HG03469 (cell line): ENCODE measurements around the gene DLG2.
"Not testable (repeated sequence)": the region's sequence is repeated elsewhere in the genome, so short reads cannot be mapped to it uniquely, and the experiment has no call there.

Source experiments
- ATAC-seq: cut with Tn5 transposase; IDR thresholded peaks from one replicate; pipeline ENCODE4 v1.9.1; 2021; ENCODE audit warnings: mild to moderate bottlenecking, moderate library complexity, moderate number of reproducible peaks; ENCODE audit not compliant: unreplicated experiment

Gene DLG2

DNA sequence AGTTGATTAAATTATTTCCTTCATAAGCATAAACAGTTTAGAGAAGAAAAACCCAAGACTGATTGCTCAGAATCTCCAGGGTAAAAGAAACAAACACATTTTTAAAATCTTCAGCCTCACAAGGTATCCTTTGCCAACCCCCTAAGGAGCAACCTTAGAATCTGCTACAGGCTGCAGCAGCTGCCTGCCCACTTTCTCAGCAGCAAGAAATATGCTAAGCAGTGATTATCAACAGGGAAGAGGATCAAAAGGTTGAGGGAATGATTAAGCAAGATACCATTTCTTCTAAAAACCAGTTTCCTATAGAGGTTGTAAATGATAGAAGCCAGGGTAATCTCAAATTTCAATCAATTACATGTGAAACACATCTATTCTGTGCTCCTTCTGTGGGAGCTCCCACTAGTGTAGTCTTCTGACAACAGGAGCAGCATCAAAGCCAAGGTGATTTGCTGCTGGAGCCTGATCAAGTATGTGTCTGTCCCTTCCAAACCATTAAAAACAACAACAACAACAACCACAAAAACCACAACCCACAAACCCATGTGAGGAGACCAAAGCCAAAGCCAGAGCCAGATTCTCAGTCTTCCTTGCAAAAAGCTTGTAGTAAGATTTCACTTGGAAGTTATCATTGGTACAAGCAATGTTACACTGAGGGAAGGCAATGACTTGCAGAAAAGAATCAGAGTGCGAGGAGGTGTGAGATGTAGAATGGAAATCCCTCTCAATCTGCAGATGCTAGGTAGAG lies 761.2 kb downstream of the DLG2 start:
- no peak for ATAC-seq

GRCh38 chr11:84865257-84865656 lies 761.9 kb downstream of the DLG2 start:
- ATAC-seq = no peak

DNA sequence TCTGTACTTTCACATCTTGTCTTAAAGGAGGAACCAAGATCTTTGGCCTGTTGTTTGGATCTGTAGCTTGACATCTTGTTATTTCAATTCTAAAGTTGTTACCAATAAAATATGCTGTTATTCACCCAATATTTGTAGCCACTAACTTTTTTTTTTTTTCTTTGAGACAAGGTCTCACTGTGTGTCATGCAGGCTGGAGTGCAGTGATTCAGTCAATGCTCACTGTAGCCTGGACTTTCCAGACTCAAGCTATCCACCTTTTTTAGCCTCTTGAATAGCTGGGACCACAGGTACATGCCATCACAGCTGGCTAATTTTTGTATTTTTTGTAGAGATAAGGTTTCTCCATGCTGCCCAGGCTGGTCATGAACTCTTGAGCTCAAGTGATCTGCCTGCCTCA lies 769.4 kb downstream of the DLG2 start:
- ATAC-seq = no peak

GRCh38 chr11:84855508-84856245 lies 771.5 kb downstream of the DLG2 start:
- no peak for ATAC-seq

- ATAC-seq = no peak
Measured at GRCh38 chr11:84854498-84854880, 772.7 kb downstream of the DLG2 start.

GRCh38 chr11:84853841-84854497 lies 773.2 kb downstream of the DLG2 start:
- no peak for ATAC-seq

DNA sequence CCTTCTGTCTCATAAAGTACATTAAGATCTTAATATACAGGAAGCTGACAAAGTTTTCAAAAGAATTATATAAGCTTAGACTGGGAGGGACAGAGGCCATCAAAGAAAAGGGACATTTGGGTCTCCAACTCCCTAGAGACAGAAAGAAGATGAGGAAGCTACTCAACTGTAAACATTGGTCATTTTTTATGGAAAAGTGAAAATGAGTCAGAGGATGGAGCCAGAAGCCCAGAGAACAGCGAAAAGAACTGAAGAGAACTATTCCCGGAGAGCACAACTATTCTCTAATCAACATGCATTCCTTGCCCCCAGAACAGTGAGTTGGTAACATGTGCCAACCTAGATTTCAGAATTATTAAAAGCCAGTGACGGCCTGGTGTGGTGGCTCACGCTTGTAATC lies 779.3 kb downstream of the DLG2 start:
- ATAC-seq = no peak

DNA sequence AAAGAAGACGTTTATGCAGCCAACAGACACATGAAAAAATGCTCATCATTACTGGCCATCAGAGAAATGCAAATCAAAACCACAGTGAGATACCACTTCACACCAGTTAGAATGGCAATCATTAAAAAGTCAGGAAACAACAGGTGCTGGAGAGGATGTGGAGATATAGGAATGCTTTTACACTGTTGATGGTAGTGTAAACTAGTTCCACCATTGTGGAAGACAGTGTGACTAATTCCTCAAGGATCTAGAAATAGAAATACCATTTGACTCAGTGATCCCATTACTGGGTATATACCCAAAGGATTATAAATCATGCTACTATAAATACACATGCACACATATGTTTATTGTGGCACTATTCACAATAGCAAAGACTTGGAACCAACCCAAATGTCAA lies 786.9 kb downstream of the DLG2 start:
- ATAC-seq = not testable (repeated sequence)

DNA sequence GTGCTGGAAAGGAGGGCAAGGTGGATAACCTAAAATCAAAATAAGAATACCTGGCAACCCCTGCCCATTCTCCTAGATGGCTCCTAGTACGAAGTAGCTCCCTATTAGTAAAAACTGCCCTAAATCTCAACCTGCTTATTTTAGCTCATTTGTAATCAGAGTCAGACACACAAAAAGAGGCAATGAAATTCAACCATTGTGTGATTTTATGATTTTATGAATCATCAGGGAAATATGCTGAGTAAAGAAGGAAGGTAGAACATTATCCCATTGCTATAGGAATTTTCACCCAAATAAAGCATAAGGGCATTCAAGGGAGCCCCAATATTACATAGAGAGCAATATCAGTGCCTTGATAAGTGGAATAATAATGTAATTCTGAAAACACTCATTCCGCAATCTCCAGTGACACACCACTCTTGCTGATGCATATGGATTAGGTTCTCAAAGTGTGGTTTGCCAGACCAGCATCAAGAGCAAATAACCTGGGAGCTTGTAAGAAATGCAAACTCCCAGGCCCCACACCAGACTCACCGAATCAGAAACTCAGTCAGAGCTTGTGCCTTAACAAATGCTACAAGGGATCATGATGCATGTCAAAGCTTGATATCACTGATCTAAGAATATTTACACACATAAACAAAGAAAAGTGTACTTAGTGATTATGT lies 789.6 kb downstream of the DLG2 start:
- ATAC-seq = no peak

DNA sequence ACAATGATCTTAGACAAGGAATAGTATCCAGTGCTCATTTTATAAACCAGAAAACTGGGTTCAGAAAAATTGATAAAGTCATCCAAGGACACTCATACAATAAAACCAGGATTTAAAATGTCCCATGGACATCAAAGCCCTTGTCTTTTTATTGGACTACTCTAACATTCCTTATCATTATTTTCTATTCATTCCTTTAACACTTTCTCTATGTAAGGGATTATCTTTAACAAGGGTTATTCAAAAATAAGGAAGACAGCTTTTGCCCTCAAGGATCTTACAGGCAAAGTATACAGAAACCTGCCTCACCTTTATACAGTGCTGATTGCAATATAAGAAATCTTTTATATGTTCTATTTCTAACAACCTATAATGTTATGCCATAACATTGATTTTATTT lies 790.8 kb downstream of the DLG2 start:
- ATAC-seq = no peak

DNA sequence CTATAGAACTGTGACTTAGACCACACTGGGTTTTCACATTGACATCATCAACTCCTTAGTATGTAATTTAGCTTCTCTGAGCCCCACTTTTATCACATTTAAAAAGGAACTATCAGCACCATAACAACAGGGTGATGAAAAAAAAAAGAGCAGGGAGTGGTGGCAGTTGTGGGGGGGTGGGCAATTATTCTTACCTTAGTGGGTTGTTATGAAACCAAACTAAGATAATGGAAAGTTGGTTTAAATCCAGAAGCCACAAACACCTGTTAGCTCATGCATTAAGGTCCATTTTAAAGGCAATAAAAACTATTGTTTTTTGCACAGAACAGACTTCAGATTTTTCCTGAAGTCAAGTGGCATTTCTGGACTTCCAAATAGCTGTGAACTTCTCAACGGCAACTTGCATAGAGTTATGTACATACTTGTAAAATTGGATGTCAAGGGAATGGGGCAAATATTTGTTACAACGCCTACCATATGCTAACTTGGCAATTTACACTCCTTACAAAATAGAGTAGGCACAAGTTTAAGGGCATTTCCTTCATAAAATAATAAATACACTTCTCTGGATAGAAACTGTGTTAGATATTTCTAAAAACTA lies 793.6 kb downstream of the DLG2 start:
- ATAC-seq = no peak

DNA sequence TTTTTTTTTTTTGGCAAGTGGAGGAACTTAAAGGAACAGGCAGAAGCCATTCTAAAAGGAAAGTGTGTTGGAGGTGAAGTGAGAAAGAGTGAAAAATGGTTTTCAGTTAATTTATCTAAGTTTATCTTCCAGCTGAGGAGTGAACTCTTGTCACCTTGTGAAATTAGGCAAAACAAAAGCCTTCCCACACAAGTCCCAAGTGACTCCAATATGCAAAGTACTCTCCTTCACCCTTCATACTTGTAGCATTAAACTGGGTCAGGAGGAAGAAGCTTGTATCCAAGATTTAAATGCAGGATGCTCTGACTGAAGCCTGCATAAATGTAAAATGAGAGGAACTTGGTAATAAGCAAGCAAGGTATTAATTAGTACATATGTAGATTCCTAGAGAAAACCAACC lies 796.8 kb downstream of the DLG2 start:
- no peak for ATAC-seq

GRCh38 chr11:84829162-84829561 lies 798.0 kb downstream of the DLG2 start:
- no peak for ATAC-seq

DNA sequence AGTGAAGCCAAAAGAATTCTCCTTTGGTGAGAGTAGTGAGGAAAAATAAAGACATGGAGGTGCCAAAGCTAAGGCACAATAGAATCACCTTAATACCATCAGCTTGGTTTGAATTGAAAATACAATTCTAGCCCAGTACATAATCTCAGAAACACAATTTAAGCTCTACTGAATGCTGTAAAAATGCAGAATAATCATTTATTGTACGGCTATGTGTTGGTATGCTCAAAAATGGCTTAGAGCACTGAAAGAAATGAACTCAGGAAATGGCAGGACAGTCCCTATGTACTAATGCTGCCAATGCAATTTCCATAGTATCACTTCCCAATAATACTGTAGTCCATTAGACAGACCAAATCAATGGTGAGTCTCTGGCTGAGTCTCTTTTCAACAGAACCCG lies 798.5 kb downstream of the DLG2 start:
- ATAC-seq = no peak

DNA sequence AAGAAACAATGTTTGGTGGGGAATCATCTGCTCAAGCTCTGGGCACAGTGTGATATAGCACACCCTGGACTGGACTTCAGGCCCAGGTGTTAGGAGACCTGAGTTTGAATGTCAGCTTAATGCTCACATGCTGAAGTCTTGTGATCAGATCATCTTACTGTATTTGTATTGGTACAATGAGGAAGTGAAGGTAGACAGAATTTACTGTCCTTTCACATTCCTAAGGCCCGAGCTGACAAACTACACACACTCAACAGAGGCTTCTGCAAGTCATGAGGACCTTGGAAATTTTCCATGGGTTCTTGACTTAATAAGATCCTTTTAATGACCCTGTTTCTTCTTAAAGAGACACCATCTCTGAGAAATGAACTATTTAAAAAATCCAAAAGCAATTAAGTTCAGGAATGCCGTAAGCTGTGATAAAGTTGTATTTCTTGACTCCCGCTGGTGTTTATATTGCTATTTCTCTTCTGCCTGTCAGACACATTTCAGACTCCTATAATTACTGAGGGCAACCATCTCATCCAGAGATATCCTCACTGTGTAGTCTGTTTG lies 802.0 kb downstream of the DLG2 start:
- no peak for ATAC-seq

GRCh38 chr11:84824624-84825023 lies 802.5 kb downstream of the DLG2 start:
- ATAC-seq = no peak

DNA sequence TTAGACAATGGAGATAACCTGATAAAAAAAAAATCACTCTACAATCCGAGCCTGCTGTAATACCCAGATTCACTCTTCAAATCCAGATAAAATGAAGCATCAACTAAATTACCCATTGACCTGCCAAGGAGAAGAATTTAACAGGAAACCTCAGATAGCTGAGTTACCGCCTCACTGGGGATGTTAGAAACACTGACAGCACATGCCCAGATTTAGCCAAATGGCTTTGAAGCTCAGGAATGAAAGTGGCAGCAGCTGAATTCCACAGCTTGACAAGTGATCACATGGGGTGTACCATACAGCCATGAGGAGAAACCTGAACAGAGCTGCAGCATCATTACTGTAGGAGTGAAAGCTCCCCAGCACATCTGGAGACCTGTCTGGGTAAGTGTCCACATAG lies 807.6 kb downstream of the DLG2 start:
- ATAC-seq = no peak

- no peak for ATAC-seq
Measured at GRCh38 chr11:84819128-84819527, 808.0 kb downstream of the DLG2 start.

DNA sequence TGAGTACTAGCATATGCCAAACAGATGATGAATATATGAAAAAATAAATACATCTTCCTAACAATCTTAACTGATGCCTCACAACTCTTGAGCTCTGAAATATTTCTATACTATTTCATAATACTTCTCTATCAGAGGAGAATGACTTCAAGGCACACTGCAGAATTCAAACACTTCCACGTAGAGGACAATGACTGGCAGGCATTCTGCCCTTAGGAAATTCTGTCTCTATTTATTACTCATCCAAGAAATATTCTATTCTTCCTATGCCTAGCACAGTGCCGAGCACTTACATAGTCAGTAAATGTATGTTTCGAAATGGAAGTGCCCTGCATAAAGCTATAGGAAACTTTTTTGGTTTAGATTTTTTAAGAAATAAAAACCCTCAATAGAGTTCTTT lies 809.1 kb downstream of the DLG2 start:
- no peak for ATAC-seq

DNA sequence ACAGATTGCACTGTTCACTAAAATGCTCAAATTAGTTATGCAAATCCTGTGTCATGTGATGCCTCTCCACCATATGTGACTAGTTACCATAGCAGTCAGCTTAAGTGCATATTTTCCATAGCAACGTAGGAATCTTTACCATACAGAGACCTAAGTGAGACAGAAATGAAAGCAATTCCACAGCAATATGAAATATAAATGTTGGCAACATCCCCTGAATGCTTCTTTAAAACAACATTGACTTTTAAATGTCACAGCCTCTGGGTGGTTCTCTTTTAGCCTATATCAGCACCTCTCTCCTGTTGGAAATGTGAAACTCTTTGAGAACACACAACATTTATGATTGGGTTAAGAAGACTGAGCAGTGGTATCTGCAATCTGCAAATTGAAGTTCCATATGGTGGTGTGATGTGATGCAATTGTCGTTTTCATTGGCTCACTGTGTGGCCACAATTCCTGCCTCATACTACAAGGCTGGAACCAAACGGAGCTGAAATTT lies 814.6 kb downstream of the DLG2 start:
- no peak for ATAC-seq

DNA sequence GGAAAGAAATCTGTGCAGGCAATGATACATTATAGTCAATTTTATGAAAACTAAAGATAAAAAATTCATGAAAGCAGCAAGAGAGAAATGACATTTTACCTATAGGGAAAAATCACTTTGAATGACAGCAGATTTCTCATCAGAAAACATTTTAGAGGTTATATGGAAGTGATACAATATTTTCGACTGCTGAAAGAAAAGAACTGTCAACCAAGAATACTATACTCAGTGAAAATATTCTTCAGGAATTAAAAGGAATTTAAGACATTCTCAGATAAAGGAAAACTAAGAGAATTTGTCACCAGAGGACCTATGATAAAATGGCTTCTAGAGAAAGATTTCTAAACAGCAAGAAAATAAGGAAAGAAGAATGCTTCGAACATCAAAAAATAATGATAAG lies 820.8 kb downstream of the DLG2 start:
- ATAC-seq = no peak
